Endothelial cell of umbilical vein (primary cell): ENCODE data around the gene USP6NL. TPM values are rescaled to one million over a fixed set of nuclear protein-coding genes. Genes with fewer than 3 reads are reported as not detected.

ENCODE experiments used
- BruUV-seq: library from RNA; stranded (reverse); fragments of 400-500 nt; replicated peaks from 2 replicates; lab custom pipeline; 2021; lab: Mats Ljungman, UMichigan
- CTCF ChIA-PET: fragments of 300-600, 350-600 bp; sonication (Branson Sonifier 250); formaldehyde crosslinking; loops from one replicate; lab custom pipeline; 2021; ENCODE audit warnings: antibody characterized with exemption, inconsistent platforms; lab: Charles Lee
- POLR2A ChIA-PET: fragments of 300-600, 350-600 bp; sonication (Branson Sonifier 250); formaldehyde crosslinking; loops from one replicate; lab custom pipeline; 2021; ENCODE audit warnings: antibody characterized with exemption, inconsistent platforms; lab: Charles Lee
- DNase-seq: peaks from one replicate; pipeline ENCODE4 v3.0.0-alpha.2; 2011; ENCODE audit warnings: low read depth, low spot score
- FAIRE-seq: peaks from 2 replicates; lab custom pipeline; 2011; peaks lifted over from hg19 to GRCh38; lab: Jason Lieb, UNC
- H2AFZ ChIP-seq: 2 replicates; pipeline ENCODE4 v1.6.0; 2012; ENCODE audit warnings: low read depth, low read length, control low read depth, inconsistent platforms
- H3K27ac ChIP-seq: 2 replicates; pipeline ENCODE4 v1.5.1; 2011; ENCODE audit warnings: low read depth, mild to moderate bottlenecking, control low read depth, low read length, moderate library complexity; ENCODE audit not compliant: insufficient read depth
- H3K27me3 ChIP-seq, 2 experiments: 2 replicates each; pipeline versions ENCODE4 v1.6.0 to v1.6.1; 2011; ENCODE audit warnings: low read length in 2 of 2, mixed read lengths in 1 of 2; ENCODE audit not compliant: control insufficient read depth in 2 of 2, insufficient read depth in 2 of 2
- H3K36me3 ChIP-seq, 2 experiments: 2 replicates in 1 of 2; 3 replicates in 1 of 2; pipeline ENCODE4 v1.5.1; 2011; ENCODE audit warnings: low read length in 2 of 2, mild to moderate bottlenecking in 1 of 2, moderate library complexity in 1 of 2; ENCODE audit not compliant: control insufficient read depth in 2 of 2, insufficient read depth in 2 of 2; ENCODE audit errors: extremely low read depth in 1 of 2
- H3K4me1 ChIP-seq: 3 replicates; pipeline ENCODE4 v1.5.1; 2011; ENCODE audit warnings: mild to moderate bottlenecking, low read length; ENCODE audit not compliant: control insufficient read depth, insufficient read depth; ENCODE audit errors: extremely low read depth
- H3K4me2 ChIP-seq: 2 replicates; pipeline ENCODE4 v1.6.1; 2011; ENCODE audit warnings: low read length, control low read depth, mixed read lengths; ENCODE audit not compliant: insufficient read depth
- H3K4me3 ChIP-seq, 3 experiments: fragments of 200-600 bp in 1 of 3; sonication (generic), shearing (Covaris generic) in 1 of 3; replicated peaks in 1 of 3; 2 replicates each; pipeline ENCODE4 v1.5.1; 2011 to 2016; ENCODE audit warnings: control low read depth in 3 of 3, low read length in 3 of 3, mild to moderate bottlenecking in 2 of 3, inconsistent platforms in 1 of 3, low read depth in 1 of 3, moderate library complexity in 1 of 3; ENCODE audit not compliant: insufficient read depth in 1 of 3
- H3K79me2 ChIP-seq: 2 replicates; pipeline ENCODE4 v1.6.0; 2012; ENCODE audit warnings: low read length, inconsistent platforms; ENCODE audit not compliant: control insufficient read depth, insufficient read depth
- H3K9ac ChIP-seq: replicated peaks from 2 replicates; pipeline ENCODE3; 2011; ENCODE audit warnings: low read length, control low read depth; ENCODE audit not compliant: insufficient read depth; ENCODE audit errors: extremely low read depth
- H3K9me1 ChIP-seq: replicated peaks from 3 replicates; pipeline ENCODE4 v1.6.0; 2011; ENCODE audit warnings: mild to moderate bottlenecking, low read length; ENCODE audit not compliant: control insufficient read depth, insufficient read depth; ENCODE audit errors: extremely low read depth
- H3K9me3 ChIP-seq: replicated peaks from 2 replicates; pipeline ENCODE4 v1.5.1; 2012; ENCODE audit warnings: low read length, inconsistent platforms; ENCODE audit not compliant: control insufficient read depth, insufficient read depth
- H4K20me1 ChIP-seq: replicated peaks from 2 replicates; pipeline ENCODE3; 2011; ENCODE audit warnings: mild to moderate bottlenecking, low read length; ENCODE audit not compliant: control insufficient read depth, insufficient read depth; ENCODE audit errors: extremely low read depth
- EZH2 ChIP-seq: IDR thresholded peaks from 2 replicates; pipeline ENCODE4 v1.6.1; 2012; ENCODE audit warnings: borderline replicate concordance, low read depth, mild to moderate bottlenecking, moderate library complexity, low read length, inconsistent platforms; ENCODE audit not compliant: severe bottlenecking
- FOS ChIP-seq: IDR thresholded peaks from 2 replicates; pipeline ENCODE4 v1.6.1; 2011; ENCODE audit warnings: mild to moderate bottlenecking, low read length, moderate library complexity, borderline replicate concordance; ENCODE audit not compliant: insufficient read depth
- GATA2 ChIP-seq: IDR thresholded peaks from 2 replicates; pipeline ENCODE4 v1.7.0; 2011; ENCODE audit warnings: low read depth, mild to moderate bottlenecking, moderate library complexity, mixed read lengths, low read length; ENCODE audit not compliant: insufficient read length, insufficient read depth
- JUN ChIP-seq: IDR thresholded peaks from 2 replicates; pipeline ENCODE4 v1.6.1; 2011; ENCODE audit warnings: borderline replicate concordance, low read depth; ENCODE audit not compliant: insufficient read length, insufficient read depth
- MYC ChIP-seq: IDR thresholded peaks from one replicate; pipeline ENCODE4 v1.6.1; 2011; ENCODE audit warnings: mild to moderate bottlenecking, low read depth, low read length
- POLR2A ChIP-seq: IDR thresholded peaks from 2 replicates; pipeline ENCODE4 v1.6.1; 2012; ENCODE audit warnings: low read depth, mild to moderate bottlenecking, control low read depth, low read length
- POLR2AphosphoS5 ChIP-seq: IDR thresholded peaks from 2 replicates; pipeline ENCODE4 v1.6.1; 2012; ENCODE audit warnings: low read depth, mild to moderate bottlenecking, control low read depth, low read length, moderate library complexity; ENCODE audit not compliant: insufficient read depth
- dilution Hi-C: fragments of 300-500 bp; cut with MboI; formaldehyde crosslinking; loops from one replicate; pipeline ENCODE4 v1.15.0; 2019; ENCODE audit warnings: low sequenced_read_pairs; ENCODE audit not compliant: extremely low pct_ligation_motif_present
- intact Hi-C: fragments of 100-400 bp; cut with micrococcal nuclease; formaldehyde crosslinking; loops from one replicate; pipeline ENCODE4 v1.10.0; 2022
- polyA plus RNA-seq, 4 experiments: library from polyadenylated mRNA; depleted of rRNA in 3 of 4; stranded (reverse) in 3 of 4; unstranded in 1 of 4; fragments of >200 nt; gene quantifications; 2 replicates each; pipeline versions ENCODE4 v1.2.1 to v1.2.3, GENCODE V29; 2011 to 2012; ENCODE audit warnings: missing spikeins in 1 of 4
- total RNA-seq: library from RNA; stranded (reverse); gene quantifications from 2 replicates; pipeline ENCODE4 v1.2.3, GENCODE V29; 2021
- TF ChIP-seq, protein P1 (sequence below), 2 donors: IDR thresholded peaks; 1 replicate in 1 of 2; 2 replicates in 1 of 2; pipeline ENCODE4 v1.5.1; 2011; ENCODE audit warnings: low read length in 2 of 2, mild to moderate bottlenecking in 2 of 2, moderate library complexity in 2 of 2, control low read depth in 1 of 2, inconsistent platforms in 1 of 2, low read depth in 1 of 2; ENCODE audit not compliant: insufficient read depth in 1 of 2; ENCODE audit errors: extremely low read depth in 1 of 2
- TF ChIP-seq, protein P2 (sequence below): IDR thresholded peaks from 2 replicates; pipeline ENCODE4 v1.6.1; 2011; ENCODE audit not compliant: insufficient read depth, insufficient read length

USP6NL gene
- total and polyA plus RNA-seq, 2 donors (not counting 3 experiments of a cell fraction or from before 2014, with no cell fraction given) = 13.5 to 29.2 TPM

- H3K4me1 ChIP-seq = no peaks in the 10 kb centered on the region
- H2AFZ ChIP-seq = no peak overlapping the region
- no TSS peak for BruUV-seq
- POLR2A ChIA-PET = no interaction called here
- H3K9me1 ChIP-seq = no peaks in the 10 kb centered on the region
- DNase-seq (no peak), FAIRE-seq (no peak)
- no peaks in the 10 kb centered on the region for H3K36me3 ChIP-seq
- H3K4me3 ChIP-seq = no peak overlapping the region
- no peaks in the 10 kb centered on the region for H3K27me3 ChIP-seq
- intact Hi-C loops = no loop called here
- no peaks in the 10 kb centered on the region for H3K9me3 ChIP-seq
- dilution Hi-C loops = loop anchor here (25.0 kb wide), 1 partner anchor 258 kb away; no protein-coding TSS in a partner anchor
- TF ChIP-seq, protein P1, sequence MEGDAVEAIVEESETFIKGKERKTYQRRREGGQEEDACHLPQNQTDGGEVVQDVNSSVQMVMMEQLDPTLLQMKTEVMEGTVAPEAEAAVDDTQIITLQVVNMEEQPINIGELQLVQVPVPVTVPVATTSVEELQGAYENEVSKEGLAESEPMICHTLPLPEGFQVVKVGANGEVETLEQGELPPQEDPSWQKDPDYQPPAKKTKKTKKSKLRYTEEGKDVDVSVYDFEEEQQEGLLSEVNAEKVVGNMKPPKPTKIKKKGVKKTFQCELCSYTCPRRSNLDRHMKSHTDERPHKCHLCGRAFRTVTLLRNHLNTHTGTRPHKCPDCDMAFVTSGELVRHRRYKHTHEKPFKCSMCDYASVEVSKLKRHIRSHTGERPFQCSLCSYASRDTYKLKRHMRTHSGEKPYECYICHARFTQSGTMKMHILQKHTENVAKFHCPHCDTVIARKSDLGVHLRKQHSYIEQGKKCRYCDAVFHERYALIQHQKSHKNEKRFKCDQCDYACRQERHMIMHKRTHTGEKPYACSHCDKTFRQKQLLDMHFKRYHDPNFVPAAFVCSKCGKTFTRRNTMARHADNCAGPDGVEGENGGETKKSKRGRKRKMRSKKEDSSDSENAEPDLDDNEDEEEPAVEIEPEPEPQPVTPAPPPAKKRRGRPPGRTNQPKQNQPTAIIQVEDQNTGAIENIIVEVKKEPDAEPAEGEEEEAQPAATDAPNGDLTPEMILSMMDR (IDR thresholded peaks at IDR 0.05; ENCODE audit: extremely low read depth in 1 of 2, insufficient read depth in 1 of 2, low read depth in 1 of 2, low read length in 2 of 2) = no peak
- TF ChIP-seq EZH2 (no peak), FOS (no peak), GATA2 (no peak), MYC (no peak), POLR2AphosphoS5 (no peak), POLR2A (no peak), JUN (no peak)
- TF ChIP-seq, protein P2, sequence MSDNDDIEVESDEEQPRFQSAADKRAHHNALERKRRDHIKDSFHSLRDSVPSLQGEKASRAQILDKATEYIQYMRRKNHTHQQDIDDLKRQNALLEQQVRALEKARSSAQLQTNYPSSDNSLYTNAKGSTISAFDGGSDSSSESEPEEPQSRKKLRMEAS = no peak
- H3K27ac ChIP-seq = no peak overlapping the region
- CTCF ChIA-PET = interaction anchor here (0.8 to 2.2 kb wide), 5 partner anchors 9 to 253 kb away, joined by 3 to 15 read pairs (median 4); no protein-coding TSS in a partner anchor
- no peak overlapping the region for H3K9ac ChIP-seq
- H3K4me2 ChIP-seq = no peak overlapping the region
- H3K79me2 ChIP-seq = no peaks in the 10 kb centered on the region
- no peaks in the 10 kb centered on the region for H4K20me1 ChIP-seq
Measured at GRCh38 chr10:11504566-11505285, 106.7 kb downstream of the USP6NL start.
